RCC 7860 (cell line): ENCODE data around the gene KRTAP10-3.

Experiments used
- DNase-seq: peaks from one replicate; pipeline ENCODE4 v3.0.0-alpha.2; 2015; ENCODE audit warnings: low spot score
- FAIRE-seq: peaks from 2 replicates; lab custom pipeline; 2012; peaks lifted over from hg19 to GRCh38; lab: Jason Lieb, UNC

The KRTAP10-3 gene

DNA sequence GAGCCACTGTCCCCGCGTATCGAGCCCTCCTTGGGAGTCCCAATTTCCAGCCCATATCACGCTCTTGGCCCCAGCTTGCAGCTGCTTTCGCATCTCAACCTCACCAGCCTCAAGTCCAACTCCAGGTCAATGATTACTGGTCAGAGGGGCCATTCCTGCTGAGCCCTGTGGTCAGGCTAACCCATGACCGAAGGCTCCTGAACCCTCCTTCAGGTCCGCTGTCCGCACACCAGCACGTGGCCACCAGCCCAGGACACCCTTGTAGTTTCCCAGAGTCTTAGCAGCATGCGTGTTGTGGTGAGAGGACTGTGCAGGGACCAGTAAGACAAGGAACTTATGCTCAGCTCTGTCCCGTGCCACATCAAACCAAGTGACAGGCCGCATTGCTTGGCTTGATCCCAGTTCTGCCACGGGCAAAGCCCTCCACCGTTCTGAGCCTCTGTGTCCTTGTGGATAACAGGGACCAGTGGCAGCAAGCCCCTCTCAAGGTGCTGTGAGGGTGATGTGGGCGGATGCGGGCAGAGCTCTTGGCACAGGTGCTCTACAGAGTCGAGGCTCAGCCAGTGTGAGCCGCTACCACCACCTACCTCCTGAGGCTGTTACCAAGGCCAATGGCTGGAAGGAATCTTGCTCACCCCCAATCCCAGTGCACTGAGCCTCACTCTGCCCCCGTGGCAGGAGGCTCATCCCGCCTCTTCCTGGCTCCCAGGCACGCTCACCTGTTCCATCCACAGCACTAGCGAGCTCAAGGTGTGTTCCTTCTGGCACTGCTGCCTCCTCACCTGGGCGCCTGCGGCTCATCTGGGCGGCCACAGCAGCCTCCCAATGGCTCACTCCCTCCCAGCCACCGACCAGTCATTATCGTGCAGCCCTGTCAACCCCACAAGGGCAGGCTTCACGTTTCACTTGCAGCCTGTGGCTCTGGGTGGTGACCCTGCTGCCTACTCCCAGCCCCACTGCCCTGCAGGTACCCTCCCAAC lies 39.0 kb downstream of the KRTAP10-3 start:
- FAIRE-seq (no peak), DNase-seq (no peak)

DNA sequence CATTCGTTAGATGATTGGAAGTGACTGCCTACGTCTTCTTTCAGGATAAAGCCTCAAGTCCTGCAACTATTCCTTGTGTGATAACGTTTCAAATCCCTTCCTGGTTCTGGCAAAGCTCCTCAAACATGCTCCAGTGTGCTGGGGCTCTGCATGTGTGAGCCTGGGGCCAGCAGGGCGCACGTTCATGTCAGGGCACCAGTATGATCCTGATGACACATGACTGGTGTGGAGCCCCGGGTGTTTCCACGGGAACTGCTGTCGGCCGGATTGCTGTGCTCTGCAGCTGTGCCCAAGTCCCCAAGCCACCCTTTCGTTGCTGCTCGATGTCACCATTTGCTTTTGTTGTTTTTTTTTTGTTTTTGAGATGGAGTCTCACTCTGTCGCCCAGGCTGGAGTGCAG lies 39.9 kb downstream of the KRTAP10-3 start:
- DNase-seq (no peak), FAIRE-seq (no peak)

DNA sequence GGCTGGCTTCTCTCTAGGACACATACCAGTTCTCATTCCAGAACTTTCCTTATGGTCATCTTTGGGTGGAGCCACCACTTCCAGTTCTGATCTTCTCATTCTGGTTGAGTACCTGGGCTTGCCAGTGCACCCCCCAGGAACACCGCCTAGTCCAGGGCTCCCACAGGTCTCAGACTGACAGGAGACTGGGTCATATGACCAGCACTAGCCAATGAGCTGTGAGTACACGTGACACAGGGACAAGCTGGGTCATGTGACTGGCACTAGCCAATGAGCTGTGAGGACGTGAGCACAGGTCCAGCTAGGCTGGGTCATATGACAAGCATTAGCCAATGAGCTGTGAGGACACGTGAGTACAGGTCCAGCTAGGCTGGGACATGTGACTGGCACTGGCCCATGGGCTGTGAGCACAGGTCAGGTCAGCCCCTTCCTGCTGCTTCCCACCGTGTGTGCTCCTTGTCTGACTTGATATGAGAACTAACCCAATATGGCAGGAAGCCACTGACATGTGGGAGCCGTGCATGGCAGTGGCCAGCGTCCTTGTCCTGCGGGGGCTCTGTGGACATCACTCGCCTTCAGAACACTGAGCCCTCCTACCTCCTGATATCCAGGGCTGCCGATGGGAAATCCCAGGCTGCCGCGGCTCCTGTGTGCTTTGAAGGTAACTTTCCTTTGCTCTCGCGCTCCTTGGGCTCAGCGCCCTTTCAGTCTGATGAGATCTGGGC lies 41.3 kb downstream of the KRTAP10-3 start:
- no peak for FAIRE-seq
- no peak for DNase-seq

DNA sequence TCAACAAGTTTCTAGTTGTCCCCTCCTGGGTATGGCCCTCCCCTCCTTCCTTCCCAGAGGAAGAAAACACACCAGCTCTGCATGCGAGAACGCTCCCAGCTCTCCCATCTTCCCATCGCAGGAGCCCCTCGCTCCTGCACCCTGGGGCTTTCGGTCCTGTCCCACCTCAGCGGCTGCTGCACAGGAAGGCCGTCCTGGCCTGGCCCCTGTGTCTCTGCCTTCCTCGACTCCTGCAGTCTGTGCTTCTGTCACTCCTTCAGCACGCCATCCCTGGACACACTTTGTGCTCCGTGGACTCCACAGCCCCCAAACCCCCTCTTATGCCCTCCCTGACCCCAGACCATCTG lies 41.8 kb downstream of the KRTAP10-3 start:
- no peak for DNase-seq

DNA sequence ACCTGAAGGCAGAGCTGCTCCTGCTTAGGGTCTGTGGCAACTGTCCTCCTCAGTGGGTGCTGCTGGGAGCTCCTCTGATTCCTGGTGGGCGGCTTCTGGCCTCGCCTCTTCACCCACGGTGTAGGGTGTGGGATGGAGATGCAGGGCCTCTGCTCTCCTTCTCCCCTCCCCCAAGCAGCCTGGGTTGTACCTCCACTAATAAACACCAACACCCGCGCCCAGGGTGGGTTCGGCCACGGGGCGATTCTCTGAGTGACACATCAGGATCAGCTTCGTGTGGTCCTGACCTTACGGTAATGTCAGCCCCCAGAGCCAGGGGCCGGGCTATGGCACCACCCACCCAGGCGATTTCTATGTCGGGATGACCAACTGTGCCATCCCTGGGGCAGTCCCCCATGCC lies 42.3 kb downstream of the KRTAP10-3 start:
- DNase-seq (no peak), FAIRE-seq (no peak)

More for the DNA sequence above, 41.8 kb downstream of the KRTAP10-3 start:
- no peak for FAIRE-seq

DNA sequence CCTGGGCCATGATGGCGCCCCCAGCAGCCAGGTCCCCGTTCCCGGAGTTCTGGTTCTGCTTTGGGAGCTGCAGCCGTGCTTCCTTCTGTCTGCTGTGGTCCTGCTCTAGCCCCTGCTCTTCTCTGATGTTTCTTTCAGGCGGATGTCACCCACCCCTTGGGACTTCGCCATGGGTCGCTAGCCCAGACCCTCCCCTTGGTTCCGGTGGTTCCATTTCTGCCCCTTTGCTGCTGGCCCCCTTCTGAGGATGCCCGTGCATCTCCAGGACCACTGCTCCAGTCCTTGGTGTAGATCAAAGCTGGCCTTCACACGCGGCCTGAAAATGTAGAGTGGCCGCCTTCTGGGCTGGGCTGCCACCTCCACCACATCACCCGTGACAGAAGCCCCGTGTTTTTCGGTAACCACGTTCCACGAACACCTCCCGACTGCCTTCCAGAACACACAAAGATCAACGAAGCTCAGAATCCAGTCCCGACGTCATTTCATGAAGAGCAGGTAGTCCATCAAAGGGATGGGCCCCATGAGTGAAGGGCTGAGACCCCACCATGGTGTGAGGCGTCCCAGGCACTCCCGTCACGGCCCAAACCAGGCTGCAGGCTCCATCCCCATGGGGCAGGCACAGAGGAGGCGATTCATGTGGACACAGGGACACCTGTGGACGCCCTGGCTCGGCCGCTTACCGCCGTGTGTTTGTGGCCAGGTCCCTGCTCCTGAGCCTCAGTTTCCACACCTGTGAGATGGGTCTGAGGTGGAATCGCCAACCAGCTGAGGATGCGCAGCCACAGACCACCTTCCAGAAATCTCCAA lies 43.0 kb downstream of the KRTAP10-3 start:
- no peak for DNase-seq
- no peak for FAIRE-seq

DNA sequence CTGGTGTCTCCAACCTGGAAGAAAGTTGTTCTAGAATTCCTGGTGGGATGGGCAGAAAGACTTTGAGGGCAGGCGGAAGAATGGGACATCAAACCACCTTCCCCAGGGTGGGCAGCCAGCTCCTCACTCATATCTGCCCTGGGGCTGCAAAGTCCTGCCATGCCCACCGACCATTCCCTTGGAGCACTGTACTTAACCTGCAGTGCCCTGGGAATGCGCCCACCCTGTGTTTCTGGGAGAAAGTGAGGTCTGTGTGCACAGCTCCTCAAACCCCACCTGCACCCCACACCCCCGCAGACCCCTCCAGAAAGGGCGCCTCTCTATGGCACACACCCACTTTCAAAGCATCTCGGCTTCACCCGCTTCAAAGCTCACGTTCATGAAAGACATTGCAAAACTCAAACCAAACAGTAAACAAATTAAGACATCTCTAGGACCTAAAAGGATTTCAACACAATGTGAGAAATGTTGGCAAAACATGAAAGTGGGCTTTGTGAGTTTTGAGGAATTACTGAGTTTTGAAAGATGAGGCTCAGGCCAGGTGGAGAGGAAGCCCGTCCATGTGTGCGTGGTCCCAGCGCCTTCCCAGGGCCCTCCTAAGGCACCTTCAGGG lies 43.7 kb downstream of the KRTAP10-3 start:
- FAIRE-seq (no peak), DNase-seq (no peak)

DNA sequence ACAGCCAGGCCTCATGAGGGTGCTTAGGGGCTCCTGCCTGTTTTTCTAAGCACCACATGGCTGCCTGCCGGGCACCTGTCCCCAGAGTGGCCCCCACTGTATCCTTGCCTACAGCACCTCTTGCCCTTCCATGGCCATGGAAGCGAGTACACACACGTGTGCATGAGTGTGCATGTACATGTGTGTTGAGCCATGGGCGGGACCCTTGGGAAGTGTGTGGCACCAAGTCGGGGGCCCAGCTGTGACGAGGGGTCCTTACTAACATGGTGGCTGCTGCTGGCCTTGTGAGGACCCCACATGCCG lies 44.4 kb downstream of the KRTAP10-3 start:
- FAIRE-seq (no peak), DNase-seq (no peak)

DNA sequence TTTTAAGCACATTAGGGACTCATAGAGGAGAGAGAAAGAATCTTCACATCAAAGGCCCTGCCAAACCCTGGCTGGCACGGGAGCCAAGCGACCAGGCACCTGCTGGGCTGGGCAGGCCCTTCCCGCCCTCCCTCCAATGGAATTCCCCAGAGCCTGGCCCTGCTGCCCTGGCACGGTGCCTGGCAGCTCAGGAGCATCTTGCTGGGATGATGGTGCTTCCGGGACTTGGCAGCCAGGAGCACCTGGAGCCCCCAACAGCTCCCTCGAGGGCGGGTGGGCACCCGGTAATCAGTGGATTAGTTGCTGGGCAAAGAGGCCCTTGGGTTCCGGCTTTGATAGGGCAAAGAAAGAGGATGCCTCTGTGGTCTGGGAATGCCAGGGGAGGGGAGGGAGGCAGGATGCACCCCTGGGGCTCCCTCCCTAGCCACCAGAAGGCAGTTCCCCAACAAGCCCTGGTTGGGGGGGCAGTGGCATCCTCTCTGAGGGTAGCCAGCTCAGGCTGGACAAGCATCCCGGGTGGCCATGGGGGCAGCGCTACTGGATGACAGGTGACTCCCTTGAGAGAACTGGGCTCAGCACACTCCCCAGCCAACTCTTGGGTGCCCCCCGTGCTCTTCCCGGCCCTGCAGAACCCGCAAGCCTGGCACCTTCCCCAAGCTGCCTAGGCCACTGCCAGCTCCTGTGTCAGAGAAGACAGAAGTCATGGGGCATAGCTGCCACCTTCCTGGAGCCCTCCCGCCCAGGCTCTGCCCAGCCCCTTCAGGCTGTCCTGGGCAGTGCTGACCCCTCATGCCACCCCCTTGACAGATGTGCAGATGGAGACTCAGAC lies 45.0 kb downstream of the KRTAP10-3 start:
- FAIRE-seq (no peak), DNase-seq (no peak)

DNA sequence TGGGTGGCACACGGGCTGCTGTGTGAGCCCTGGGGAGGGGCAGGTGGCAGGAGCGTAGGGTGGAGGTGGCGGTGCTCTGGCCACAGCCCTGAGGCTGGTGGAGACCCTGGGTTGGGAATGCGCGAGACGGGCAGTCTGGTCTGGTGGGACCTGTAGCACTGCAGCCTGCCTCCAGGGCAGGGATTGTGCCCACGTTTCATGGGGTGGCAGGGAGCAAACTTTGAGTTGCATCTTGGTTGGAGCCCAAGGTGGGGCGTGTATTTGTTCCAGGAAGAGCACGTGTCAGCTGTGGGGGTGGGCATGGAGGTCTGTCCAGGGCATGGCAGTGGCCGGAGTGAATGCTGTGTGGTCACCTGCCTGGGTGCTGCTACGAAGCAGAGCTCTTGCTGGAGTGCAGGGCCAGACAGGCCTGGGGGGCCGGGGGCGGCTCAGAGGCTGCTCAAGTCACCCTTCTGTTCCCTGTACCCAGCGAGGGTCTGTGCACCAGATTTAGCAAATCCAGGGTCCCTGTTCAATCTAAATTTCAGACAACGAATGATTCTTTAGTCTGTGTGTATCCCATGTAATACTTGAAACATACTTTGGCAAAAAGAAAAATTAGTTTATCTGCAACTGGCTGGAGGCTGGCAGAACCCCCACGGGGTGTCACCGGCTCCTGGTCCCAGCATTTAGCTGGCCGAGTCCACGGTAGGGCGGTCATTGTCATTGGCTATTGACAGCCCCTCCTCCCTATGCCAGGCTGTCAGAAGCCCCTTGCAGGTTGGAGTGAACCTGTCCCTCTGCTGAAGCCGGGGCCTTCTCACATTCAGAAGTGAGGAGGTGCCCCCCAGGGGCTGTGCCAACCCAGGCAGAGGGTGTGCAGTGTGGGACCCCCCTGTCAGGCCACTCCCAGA lies 45.9 kb downstream of the KRTAP10-3 start:
- DNase-seq = no peak

DNA sequence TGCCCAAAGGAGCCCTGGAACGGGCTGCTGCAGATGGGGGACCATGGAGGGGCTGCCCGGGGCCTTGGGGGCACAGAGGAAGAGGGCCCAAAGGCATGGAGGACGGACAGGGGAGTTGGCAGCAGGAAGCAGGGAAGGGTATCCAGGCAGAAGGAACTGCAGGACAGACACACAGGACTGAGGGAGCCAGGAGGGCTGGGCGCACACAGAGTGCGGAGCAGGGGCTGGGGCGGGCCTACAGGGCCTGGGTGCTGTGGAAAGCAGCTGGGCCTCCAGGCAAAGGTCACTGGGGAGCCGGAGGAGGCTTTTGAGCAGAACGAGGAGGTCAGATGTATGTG lies 46.7 kb downstream of the KRTAP10-3 start:
- FAIRE-seq (no peak), DNase-seq (no peak)

More for the DNA sequence above, 45.9 kb downstream of the KRTAP10-3 start:
- no peak for FAIRE-seq

DNA sequence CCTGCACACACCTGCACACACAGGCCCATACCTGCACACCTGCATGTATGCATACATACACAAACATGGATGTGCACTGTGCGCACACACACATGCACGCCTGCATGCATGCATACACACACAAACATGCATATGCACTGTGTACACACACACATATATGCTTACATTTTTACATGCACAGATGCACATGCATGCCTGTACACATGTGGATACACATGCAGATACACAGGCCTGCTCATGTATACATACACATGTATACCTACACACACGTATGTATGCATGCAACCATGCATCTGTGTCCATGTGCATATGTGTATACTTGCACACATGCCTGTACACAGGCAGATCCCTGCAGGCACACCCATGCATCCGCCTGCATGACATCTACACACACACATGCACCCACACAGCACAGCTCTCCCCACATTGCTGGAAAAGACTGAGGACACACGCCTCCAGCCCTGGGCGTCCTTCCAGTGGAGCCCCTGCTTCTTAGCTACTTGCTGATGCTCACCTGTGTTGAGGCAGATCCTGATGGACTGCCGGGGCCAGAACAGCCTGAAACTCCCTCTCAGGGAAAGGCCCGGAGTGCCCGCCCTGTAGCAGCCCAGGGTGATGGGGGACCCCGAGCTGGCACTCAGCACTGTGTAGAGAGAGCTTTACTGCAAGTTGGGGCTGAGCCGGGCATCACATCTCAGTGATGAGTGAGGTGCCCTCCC lies 47.2 kb downstream of the KRTAP10-3 start:
- DNase-seq (no peak), FAIRE-seq (no peak)

DNA sequence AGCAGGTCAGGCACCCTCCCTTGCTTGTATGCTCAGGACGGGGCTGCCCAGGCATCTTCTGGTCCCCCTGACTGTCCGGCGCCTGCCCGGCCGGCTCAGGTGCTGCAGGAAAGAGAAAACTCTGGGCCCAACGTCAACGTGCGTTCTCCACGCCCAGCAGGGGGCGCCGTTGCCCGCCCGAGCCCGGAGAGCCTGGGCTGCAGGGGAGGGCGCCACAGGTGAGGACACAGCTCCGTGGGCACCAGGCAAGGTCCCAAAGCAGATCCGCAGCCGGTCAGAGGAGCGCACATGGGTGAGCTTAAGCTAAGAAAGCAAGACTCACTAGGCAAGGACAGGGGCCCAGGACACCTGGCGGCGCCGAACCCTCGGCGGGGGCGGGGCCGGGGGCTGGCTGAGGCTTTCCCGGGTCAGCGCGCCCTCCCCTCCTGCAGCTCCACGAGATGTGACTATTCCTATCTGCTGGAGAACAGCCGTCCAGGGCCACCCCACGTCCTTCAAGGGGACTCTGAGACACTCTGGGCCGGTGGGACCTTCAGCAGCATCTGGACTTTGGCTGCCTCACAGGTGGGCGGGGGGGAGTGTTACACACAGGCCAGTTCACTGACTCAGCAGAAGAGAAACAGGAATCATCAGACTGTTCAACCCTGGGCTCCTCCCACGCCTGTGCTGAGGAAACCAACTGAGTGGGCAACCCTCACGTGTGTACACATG lies 47.9 kb downstream of the KRTAP10-3 start:
- FAIRE-seq (no peak), DNase-seq (no peak)

DNA sequence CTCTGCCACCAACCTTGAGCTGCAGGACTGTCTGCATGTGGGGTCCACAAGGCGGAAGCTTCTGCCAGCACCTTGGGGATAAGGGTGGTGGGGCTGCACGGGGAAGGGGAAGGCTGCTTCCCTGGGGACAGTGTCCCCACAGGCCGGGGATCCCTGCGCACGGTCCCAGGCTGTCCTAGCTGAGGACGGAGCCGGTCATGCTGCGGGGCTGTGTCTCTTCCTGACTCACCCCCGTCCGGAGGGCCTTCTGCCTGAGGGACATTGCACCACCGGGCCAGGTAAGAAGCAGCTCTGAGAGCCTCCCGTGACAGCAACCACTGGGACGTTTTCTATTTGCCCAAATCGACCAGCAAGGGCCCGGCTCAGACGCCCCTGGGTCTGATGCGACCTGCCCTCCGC lies 48.5 kb downstream of the KRTAP10-3 start:
- FAIRE-seq (no peak), DNase-seq (no peak)

DNA sequence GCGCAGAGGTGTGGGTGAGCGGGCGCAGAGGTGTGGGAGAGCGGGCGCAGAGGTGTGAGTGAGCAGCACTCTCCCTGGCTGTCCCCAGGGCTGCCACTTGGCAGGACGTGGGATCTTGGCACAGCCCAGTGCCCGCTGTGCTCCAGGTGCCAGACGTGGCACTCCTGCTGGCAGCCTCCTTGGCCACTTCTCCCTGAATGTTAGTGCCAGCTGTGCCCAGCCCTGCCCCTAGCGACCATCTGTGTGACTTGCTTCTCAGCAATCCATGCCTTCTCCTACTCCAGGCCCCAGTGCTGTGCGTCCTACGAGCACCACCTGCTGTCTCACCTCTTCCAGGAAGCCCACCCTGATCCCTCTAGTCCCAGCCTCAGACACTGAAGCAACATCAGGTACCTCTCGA lies 49.1 kb downstream of the KRTAP10-3 start:
- FAIRE-seq = no peak
- DNase-seq = peak; percentile 45

DNA sequence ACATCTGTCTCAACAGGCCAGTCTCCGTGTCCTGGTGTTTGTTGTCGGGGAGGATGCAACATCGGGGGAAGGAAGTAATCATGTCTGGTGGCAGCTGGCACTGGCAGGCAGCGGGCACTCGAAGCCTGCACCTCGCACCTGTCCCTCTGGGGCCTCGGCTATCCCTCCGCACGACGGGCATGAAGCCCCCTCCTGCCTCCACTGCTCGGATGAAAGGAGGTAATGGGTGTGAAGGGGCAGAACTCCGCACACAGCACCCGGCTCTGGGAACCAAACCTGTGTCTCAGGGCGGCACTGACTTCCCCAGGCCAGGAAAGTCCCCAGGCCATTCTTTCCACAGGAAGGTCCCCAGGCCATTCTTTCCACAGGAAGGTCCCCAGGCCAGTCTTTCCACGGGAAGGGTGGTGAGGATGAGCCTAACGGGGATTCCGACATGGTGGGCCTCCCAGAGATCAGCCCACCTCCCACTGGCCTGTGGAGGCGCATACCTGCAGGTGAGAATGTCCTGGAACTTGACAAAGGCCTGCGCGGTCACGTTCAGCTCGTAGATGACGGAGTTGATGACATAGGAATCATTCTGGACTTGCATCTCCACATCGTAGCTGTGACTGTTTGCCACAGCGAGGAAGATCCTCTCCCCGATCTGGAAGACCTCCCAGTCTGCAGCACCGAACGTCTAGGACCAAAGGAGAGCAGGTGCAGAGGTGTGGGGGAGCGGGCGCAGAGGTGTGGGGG lies 49.7 kb downstream of the KRTAP10-3 start:
- FAIRE-seq (no peak), DNase-seq (no peak)

DNA sequence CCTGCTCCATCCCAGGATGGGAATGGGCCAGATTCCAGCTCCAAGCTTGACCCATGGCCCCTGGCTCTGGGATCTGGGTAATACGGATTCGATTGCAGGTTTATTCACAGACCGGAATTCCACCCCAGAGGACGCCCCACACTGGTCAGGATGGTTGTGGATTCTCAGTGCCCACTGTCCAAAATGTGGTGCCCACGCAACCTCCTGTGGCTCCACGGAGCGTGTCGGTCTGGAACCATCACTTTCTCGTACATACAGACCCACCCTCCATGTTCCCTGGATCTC lies 50.2 kb downstream of the KRTAP10-3 start:
- no peak for FAIRE-seq

More for the DNA sequence above, 50.2 kb downstream of the KRTAP10-3 start:
- no peak for DNase-seq
